ENCODE results near the gene DCBLD2. TPM values are rescaled to one million over a fixed set of nuclear protein-coding genes. Genes with fewer than 3 reads are reported as not detected.
A peak's percentile ranks its signal among the peaks of the same experiment; 100 is the strongest.

DCBLD2 gene
- total RNA-seq, 2 donors from 2014 or later: 15.3 to 22.4 TPM

DNA sequence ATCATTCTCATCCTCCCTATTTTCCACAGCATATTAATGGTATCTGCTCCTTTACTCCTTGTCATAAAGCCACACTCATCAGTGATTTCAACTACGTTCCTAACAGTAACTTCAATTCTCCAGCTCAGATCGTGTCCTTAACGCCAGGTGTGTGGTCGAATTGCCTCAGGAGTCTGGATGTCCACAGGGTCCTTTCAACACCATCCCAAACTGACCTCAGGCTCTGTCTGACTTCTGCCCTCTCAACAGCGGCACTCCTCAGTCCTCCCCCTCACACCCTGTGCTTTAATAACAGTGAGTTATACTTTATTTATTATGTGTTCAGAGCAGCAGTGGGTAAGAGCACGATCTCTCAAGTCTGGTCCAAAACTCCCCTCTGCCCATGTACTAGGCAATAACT, 95.9 kb downstream of the DCBLD2 start:
- intact Hi-C loops (cut with DNase I): no loop called here
- Histone ChIP-seq H3K9me3 (no peaks in the 10 kb centered on the region), H3K4me3 (no peak overlapping the region), H3K27me3 (no peaks in the 10 kb centered on the region), H3K4me1 (no peaks in the 10 kb centered on the region), H3K36me3 (replicated peaks in 1 of 2; ENCODE audit: insufficient read depth in 1 of 2, low read depth in 2 of 2) (peaks cover 0 to 2% of the 10 kb centered on the region in 2 donors), H3K27ac (no peak overlapping the region)
- no peak for TF ChIP-seq POLR2A (IDR thresholded peaks at IDR 0.05)
- TF ChIP-seq, protein P1, sequence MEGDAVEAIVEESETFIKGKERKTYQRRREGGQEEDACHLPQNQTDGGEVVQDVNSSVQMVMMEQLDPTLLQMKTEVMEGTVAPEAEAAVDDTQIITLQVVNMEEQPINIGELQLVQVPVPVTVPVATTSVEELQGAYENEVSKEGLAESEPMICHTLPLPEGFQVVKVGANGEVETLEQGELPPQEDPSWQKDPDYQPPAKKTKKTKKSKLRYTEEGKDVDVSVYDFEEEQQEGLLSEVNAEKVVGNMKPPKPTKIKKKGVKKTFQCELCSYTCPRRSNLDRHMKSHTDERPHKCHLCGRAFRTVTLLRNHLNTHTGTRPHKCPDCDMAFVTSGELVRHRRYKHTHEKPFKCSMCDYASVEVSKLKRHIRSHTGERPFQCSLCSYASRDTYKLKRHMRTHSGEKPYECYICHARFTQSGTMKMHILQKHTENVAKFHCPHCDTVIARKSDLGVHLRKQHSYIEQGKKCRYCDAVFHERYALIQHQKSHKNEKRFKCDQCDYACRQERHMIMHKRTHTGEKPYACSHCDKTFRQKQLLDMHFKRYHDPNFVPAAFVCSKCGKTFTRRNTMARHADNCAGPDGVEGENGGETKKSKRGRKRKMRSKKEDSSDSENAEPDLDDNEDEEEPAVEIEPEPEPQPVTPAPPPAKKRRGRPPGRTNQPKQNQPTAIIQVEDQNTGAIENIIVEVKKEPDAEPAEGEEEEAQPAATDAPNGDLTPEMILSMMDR (IDR thresholded peaks at IDR 0.05): no peak
- WGBS, 2 donors: 87% methylated on average over 6 of the region's 6 CpGs
- ATAC-seq (no peak), DNase-seq (no peak)

DNA sequence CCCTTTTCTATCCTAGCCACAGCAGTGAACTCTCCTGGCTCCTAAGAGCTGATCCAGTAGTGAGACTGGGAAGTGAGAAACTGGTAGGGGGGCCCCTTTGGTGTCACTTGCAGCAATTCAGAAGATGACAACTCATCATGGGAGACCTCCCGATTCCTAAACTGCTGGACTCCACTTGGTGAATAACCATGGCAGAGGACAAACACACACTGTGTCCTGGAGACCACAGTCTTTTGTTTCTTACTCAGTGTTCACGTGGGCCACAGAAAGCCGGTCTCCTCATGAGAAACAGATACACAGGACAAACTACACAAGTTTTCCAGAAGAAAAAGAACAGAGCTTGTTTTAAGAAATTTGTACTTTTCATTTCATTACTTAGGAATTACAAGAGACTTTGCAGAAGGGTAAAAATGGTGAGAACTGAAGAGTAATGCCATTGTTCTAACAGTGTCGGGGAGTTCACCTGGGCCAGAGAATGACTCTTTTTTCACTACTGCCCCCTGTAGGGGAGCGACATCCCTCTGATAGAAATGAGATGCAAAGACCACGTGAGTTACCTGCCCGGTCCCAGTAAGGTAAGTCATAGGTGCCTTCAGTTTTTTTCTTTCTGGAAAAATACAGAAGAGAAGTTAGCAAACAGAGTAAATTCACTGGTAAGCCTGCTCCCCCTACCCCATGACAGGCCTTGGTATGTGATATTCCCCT, 100.3 kb downstream of the DCBLD2 start:
- Histone ChIP-seq H3K36me3 (replicated peaks in 1 of 2; ENCODE audit: insufficient read depth in 1 of 2, low read depth in 2 of 2) (peaks cover 0 to 2% of the 10 kb centered on the region in 2 donors), H3K4me1 (no peaks in the 10 kb centered on the region), H3K27me3 (no peaks in the 10 kb centered on the region), H3K9me3 (no peaks in the 10 kb centered on the region), H3K27ac (no peak overlapping the region), H3K4me3 (no peak overlapping the region)
- intact Hi-C loops (cut with DNase I): no loop called here
- ATAC-seq: no peak
- no peak for DNase-seq
- TF ChIP-seq, protein P1 (IDR thresholded peaks at IDR 0.05): no peak
- no peak for TF ChIP-seq POLR2A (IDR thresholded peaks at IDR 0.05)
- 90 to 94% methylated on average over 7 of the region's 7 CpGs for WGBS, 2 donors

DNA sequence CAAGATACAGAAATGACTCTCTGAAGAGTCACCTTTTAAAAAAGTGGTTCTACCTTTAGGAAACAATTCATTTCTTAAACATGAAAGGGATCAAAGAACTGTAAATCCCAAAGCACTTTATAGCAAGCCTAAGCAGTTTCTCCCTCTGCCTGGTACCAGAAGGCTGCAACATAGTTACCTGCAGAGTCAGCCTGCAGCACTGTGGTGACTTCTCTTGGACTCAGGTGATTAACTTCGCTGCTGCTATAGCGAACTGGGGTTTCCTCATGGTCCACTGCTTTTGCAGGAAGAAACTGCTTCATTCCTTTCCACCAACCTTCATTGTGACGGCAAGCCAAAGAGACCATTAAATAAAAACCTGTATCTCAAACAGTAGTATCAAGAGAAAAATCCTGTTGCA, 101.1 kb downstream of the DCBLD2 start:
- no peaks in the 10 kb centered on the region for H3K4me1 ChIP-seq
- WGBS, 2 donors: 90 to 94% methylated on average over 3 of the region's 3 CpGs
- no peak overlapping the region for H3K27ac ChIP-seq
- DNase-seq: no peak
- no peaks in the 10 kb centered on the region for H3K36me3 ChIP-seq (replicated peaks in 1 of 2; ENCODE audit: insufficient read depth in 1 of 2, low read depth in 2 of 2)
- ATAC-seq: no peak
- intact Hi-C loops (cut with DNase I): no loop called here
- no peaks in the 10 kb centered on the region for H3K27me3 ChIP-seq
- no peaks in the 10 kb centered on the region for H3K9me3 ChIP-seq
- TF ChIP-seq POLR2A (IDR thresholded peaks at IDR 0.05): no peak
- TF ChIP-seq, protein P1 (IDR thresholded peaks at IDR 0.05): no peak
- no peak overlapping the region for H3K4me3 ChIP-seq

DNA sequence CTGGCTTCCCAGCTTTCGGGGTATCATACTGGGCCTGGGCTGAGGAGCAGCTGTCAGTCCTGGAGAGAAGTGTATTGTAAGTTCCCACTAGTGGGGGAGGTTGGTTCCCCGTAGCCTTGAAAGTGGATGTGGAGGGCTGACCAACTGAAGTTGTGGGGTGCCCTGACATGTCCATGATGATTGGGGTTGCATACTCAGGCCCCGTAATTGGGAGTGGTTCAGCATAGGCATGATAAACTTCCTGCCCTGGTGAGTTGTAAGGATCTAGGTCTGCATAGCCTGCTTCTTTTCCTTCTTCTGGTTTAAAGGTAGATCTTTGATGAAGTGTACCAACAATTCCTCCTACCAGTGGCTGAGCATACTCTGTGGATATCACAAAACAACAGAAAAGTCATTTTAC, 102.0 kb downstream of the DCBLD2 start:
- no peak for ATAC-seq
- no peaks in the 10 kb centered on the region for H3K36me3 ChIP-seq (replicated peaks in 1 of 2; ENCODE audit: insufficient read depth in 1 of 2, low read depth in 2 of 2)
- no peaks in the 10 kb centered on the region for H3K9me3 ChIP-seq
- no peak for TF ChIP-seq POLR2A (IDR thresholded peaks at IDR 0.05)
- TF ChIP-seq, protein P1 (IDR thresholded peaks at IDR 0.05): no peak
- 70 to 95% methylated on average over 3 of the region's 3 CpGs for WGBS, 2 donors
- intact Hi-C loops (cut with DNase I): no loop called here
- H3K4me3 ChIP-seq: no peak overlapping the region
- H3K27ac ChIP-seq: no peak overlapping the region
- DNase-seq: no peak
- H3K27me3 ChIP-seq: no peaks in the 10 kb centered on the region
- no peaks in the 10 kb centered on the region for H3K4me1 ChIP-seq

DNA sequence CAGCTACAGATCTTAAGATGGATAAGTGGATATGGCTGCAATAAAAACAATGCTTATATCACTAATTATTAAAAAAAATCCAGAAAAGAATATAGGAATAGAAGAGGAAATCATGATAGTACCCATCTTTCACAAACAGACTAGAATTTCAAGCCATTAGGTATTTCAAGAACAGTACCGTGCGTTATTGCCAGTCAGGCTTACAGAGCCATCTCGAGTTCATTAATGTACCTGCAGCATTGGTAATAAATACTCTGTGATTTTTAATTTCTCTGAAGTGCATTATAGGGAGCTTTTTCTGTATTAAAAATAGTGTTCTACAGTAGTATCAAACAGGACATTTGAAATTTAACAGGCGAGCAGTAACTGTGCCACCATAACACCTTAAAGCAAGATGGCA, 102.7 kb downstream of the DCBLD2 start:
- ATAC-seq: no peak
- Histone ChIP-seq H3K9me3 (no peaks in the 10 kb centered on the region), H3K27me3 (no peaks in the 10 kb centered on the region), H3K4me3 (no peak overlapping the region), H3K4me1 (no peaks in the 10 kb centered on the region), H3K27ac (no peak overlapping the region), H3K36me3 (replicated peaks in 1 of 2; ENCODE audit: insufficient read depth in 1 of 2, low read depth in 2 of 2) (no peaks in the 10 kb centered on the region)
- TF ChIP-seq POLR2A (IDR thresholded peaks at IDR 0.05): no peak
- TF ChIP-seq, protein P1 (IDR thresholded peaks at IDR 0.05): peak in 3 of 7 experiments; percentile 13 to 28 (median 20)
- no peak for DNase-seq
- WGBS, 2 donors: 84 to 88% methylated on average over 4 of the region's 4 CpGs
- intact Hi-C loops (cut with DNase I): no loop called here

Data from body of pancreas (tissue), 4 donors.